GM21360 (cell line): ENCODE results near the gene PCSK9.
"Not testable (repeated sequence)": the region's sequence is repeated elsewhere in the genome, so short reads cannot be mapped to it uniquely, and the experiment has no call there.

Source experiments
- ATAC-seq: cut with Tn5 transposase; IDR thresholded peaks from one replicate; pipeline ENCODE4 v1.9.1; 2021; ENCODE audit warnings: mild to moderate bottlenecking, moderate library complexity; ENCODE audit not compliant: unreplicated experiment

Gene PCSK9

DNA sequence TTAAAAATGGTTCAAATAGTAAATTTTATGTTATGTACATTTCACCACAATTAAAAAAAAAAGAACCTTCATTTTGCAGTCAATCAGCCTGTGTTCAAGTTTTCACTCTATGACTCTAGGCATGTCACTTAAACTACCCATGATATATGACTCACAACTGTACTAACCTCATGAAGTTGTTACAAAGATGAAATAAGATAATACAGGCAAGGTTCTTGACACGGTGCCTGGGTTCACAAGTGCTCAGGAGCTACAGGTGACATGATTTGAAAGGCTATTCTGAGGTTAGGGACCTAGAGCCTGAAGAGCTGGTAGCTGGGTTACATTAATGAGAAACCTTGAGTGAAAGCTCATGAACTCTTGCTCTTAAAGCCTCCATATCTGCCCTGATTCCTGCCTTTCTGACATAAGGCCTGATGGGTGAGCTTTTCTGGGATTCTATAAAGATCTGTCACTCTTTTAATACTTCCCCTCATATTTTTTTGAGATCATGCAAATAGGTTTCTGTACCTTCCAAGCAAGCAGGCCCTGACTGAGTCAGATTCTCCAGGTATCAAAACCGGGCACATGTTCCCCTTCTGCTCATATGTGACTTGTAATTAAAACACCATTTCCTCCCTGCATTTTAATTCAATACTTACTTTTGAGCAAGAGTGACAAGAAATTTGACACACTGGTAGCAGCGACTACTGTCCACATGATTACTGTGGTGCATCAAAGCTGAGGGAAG, 34.0 kb downstream of the PCSK9 start:
- no peak for ATAC-seq

GRCh38 chr1:55074455-55074854, 35.1 kb downstream of the PCSK9 start:
- no peak for ATAC-seq

DNA sequence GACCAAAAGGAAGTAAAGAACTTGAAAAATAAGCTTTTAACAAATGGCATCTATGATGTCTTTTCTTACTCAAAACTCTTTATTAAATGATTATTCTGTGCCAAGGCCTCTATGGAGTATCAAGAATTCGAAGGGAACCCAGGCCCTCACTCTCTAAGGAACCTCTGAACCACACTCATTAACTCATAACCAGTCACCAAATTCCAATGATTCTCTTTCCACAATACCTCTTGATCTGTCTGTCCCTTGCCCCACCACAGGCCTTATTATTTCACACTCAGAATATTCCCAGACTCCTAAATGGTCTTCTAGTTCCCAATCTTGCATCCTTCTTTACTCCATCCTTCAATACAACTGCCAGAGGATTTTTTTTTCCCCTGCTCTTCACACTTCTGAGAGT, 37.0 kb downstream of the PCSK9 start:
- no peak for ATAC-seq

DNA sequence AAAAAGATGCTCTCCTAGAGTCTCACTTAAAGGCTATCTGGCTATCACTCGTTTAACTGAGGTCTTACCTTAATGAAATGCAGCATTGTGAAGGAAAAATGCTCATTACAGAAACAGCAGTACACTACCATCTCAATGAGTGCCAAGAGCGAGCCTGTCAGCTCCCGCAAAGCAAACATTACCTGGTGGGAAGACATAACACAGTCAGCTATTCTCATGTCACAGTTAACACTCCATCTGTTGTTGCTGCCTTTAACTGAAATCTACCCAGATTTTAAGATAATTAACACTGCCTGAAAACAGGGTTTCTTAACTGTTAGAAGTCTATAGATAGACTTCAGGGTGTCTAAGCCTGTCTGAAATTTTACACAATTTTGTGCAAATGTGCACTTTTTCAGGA, 39.1 kb downstream of the PCSK9 start:
- ATAC-seq, result no peak

- ATAC-seq, result no peak
Measured at GRCh38 chr1:55079651-55080050, 40.3 kb downstream of the PCSK9 start.

- ATAC-seq, result no peak
Measured at GRCh38 chr1:55081188-55081904, 42.0 kb downstream of the PCSK9 start.

GRCh38 chr1:55081905-55082296, 42.6 kb downstream of the PCSK9 start:
- no peak for ATAC-seq

- no peak for ATAC-seq
Measured at GRCh38 chr1:55084257-55084656, 44.9 kb downstream of the PCSK9 start.

DNA sequence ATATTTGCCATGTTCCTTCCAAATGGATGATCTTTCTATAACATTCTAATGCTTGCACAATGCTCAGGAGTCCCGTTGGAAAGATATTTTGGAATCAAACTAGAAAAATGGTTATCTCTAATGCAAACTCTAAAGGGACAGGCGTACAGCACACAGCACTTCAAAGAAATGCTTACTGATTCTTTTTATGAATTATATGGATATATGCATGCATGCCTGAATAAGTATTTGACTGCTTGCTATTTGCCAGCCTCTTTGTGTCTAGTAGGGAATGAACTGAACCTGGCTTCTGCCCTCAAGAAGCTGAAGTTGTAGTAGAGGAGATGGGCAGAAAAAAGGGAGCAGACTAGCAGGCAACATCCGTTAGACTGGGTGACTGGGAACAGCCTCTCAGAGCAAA, 48.1 kb downstream of the PCSK9 start:
- no peak for ATAC-seq

DNA sequence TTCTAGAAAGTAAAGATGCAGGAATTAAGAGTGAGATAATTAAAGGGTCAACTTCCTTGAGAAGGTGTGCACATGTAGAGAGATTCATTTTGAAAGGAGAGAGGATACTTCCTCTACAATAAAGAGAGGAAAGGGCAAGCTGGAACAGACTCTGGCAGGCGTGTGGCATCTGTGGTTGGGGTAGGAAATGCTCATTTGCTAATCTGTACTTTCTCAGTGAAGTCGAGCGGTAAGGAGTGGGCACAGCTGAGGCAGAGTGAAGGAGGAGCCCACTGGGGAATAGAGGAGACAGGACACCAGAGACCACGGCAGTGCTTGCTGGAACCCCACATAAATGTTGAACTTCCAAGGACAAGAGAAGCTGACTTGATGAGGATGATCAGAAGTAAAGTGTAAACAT, 49.1 kb downstream of the PCSK9 start:
- no peak for ATAC-seq

DNA sequence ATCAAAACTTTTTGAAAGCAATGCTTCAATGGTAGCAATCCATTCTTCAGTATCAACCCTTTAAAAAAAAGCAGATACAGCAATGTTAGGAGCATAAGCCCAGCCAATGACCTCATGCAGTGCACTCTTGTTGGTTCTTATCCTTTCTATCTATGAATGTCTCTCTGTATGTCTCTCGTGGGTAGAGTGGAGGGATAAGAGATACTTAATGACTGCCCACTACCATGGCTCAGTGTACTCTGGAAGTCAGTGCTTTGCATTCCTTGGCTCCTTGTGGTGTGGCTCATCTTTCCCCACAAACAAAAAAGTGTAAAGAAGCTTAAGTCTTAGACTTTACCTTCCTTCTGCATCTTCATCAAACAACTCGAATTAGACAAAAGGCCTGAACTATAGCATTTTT, 50.3 kb downstream of the PCSK9 start:
- no peak for ATAC-seq

GRCh38 chr1:55092475-55092874, 53.1 kb downstream of the PCSK9 start:
- ATAC-seq, result no peak

GRCh38 chr1:55095095-55095494, 55.7 kb downstream of the PCSK9 start:
- no peak for ATAC-seq

DNA sequence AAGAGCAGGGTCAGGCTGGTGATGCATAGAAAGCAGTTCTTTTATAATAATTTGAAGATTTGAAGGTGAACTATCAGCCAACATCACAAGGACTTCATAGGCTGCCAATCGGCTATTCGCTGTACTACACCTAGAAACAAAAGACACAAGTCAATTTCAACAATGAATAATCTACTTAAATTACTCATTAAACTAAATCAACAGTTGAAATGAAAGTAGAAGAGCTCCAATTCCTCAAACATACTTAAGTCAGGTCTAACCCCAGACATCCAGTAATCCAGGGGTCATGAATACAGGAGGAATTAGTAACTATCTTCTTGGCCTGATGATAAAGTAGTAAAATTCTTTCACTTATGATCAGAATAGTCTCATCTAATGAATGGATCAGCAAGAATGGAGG, 64.5 kb downstream of the PCSK9 start:
- ATAC-seq, result no peak

GRCh38 chr1:55107101-55107500, 67.8 kb downstream of the PCSK9 start:
- ATAC-seq, result no peak

DNA sequence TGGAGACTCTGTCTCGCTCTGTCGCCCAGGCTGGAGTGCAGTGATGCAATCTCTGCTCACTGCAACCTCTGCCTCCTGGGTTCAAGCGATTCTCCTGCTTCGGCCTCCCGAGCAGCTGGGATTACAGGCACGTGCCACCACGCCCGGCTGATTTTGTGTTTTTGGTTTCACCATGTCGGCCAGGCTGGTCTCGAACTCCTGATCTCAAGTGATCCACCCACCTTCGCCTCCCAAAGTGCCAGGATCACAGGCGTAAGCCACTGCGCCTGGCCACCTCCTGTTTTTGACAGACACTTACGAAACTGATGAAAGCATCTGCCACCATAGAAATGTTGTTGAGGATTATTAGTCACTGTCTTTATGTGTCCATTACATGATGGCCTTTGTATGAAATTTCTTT, 69.7 kb downstream of the PCSK9 start:
- ATAC-seq, result not testable (repeated sequence)
